ENCODE data around the gene TPPP3.
"Not testable (repeated sequence)": the region's sequence is repeated elsewhere in the genome, so short reads cannot be mapped to it uniquely, and the experiment has no call there.

Gene TPPP3

DNA sequence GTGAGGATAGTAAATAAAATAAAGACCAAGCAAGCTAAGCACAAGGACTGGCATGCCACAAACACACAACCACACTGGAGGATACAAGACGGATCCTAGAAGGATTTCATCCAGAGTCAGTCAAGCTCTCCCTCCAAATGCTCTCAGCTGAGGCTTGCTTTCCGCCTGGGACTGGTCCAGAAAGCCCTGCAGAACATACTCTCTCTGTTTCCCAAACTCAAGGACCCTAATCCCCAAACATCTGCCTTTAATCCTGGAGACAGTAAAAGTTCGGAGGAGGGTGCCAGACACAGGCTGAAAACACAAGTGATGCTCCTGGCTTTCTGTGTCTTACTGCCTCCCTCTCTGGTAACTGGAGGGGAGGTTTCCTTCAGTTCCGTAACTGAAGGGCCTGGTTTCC, 32.3 kb upstream of the TPPP3 start:
- no peak for DNase-seq

- no peak for DNase-seq
Measured at GRCh38 chr16:67425061-67425460, 31.8 kb upstream of the TPPP3 start.

DNA sequence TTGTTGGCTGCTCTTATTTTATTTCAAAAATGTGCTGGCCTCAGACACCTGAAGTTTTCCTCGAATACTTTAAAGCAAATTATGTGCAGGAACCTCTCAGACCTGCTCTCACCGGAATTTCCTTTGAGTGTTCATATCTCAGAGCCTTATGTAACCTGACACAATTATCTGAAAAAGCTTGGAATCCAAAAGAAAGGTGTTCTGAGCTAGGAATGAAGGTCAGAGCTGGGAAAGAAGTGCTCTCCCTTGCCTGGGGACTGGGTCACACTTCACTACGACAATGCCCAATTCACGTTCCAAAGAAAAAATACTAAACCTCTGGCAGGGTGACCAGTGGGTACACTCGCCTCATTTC, 30.9 kb upstream of the TPPP3 start:
- DNase-seq, result no peak

- DNase-seq, result no peak
Measured at GRCh38 chr16:67423611-67424260, 30.4 kb upstream of the TPPP3 start.

DNA sequence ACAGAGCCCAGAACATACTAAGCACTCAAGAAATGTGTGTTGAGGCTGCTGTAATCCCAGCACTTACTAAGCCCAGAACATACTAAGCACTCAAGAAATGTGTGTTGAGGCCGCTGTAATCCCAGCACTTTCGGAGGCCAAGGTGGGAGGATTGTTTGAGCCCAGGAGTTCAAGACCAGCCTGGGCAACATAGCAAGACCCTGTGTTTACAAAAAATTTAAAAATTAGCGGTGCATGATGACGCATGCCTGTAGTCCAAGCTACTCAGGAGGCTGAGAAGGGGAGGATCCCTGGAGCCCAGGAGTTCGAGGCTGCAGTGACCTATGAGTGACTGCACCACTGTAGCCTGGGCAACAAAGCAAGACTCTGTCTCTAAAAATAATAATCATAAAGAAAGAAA, 29.7 kb upstream of the TPPP3 start:
- DNase-seq, result no peak

DNA sequence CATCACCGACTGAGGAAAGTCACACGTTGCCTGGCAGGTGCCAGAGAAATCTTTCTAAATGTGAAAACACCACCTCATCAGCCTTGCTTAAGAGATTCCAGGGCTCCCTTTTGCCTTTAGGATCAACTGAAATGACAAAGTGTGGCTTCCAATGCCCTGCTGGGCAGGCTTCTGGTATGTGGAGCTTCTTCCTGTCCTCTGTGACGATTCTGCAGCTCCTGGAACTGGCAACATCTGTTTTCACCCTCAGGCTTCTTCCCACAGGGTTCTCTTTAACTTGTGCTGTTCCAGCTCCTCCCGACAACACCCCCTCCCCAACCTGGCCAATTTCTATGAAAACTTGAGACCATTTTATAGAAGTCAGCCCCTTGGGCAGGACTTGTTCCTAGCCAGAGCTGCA, 27.7 kb upstream of the TPPP3 start:
- no peak for DNase-seq

- DNase-seq, result no peak
Measured at GRCh38 chr16:67419931-67420330, 26.6 kb upstream of the TPPP3 start.

DNA sequence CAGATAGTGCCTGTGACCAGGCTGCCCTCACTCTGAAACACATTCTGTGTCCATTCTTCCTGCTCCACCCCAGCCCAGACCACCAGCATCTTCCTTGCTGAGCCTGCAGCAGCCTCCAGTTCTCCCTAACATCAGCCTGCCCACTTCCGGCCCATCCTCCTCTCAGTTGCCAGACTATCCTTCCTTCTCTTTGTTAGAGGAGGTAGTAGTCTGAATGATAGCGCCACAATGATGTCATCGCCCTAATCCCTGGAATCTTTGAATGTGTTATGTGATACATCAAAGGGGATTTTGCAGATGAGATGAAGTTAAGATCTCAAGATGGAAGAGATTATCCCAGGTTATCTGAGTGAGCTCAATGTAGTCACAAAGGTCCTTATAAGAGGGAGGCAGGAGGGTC, 26.2 kb upstream of the TPPP3 start:
- DNase-seq, result no peak

GRCh38 chr16:67417333-67418061, 24.2 kb upstream of the TPPP3 start:
- DNase-seq, result no peak

DNA sequence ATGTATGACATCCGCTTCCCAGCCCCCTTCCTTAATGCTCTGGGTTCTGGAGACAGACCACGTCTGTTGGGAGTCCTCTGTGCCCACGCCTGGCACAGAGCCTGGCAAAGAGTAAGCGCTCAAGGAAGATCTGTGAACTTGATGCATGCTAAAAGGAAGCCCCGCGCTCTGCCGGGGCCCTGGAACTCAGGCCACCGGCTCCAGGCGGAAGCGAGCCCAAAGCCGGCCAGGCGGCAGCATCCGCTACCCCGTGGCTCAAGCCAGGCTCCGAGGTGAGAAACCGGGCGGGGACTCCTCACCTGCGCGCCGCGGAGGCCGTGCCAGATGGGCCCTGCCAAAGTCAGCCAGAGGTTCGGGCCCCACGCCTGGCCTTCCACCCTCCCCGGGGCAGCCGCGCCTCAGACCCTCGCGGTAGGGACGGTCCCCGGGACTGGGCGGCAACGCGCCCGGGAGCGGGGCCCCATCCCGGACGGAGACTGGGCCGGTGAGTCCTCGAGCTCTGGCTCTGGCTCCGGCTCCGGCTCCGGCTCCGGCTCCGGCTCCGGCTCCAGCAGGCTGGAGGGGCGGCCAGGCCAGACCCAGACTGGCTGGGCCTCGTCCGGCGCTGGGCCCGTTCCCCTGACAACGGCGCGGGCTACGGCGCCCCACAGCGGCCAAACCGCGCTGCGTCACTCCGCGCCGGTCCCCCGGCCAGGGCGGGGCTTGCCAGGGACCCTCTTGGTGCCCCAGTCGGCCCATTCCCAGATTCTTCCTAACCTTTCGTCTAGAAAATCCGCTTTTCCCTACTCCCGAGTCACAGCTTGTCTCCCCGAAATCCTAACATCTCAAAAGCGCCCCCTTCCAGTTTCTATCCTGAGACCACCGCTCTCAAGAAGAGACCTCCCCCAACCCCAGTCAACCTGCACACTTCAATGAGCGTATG, 22.8 kb upstream of the TPPP3 start, which contains the start of gene ZDHHC1:
Gene ZDHHC1 (minus strand): TSS at position 606 of the 922 bp plus-strand sequence. CDS start 8,702 bp downstream, outside the sequence.
- peak; percentile 52 for DNase-seq

DNA sequence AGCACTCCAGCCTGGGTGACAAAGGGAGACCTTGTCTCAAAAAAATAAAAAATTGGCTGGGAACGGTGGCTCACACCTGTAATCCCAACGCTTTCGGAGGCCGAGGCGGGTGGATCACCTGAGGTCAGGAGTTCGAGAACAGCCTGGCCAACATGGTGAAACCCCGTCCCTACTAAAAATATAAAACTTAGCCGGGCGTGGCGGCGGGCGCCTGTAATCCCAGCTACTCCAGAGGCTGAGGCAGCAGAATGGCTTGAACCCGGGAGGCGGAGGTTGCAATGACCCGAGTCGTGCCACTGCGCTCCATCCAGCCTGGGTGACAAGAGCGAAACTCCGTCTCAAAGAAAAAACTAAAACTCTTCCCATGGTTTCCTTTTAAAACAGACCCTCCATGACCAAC, 22.1 kb upstream of the TPPP3 start:
- not testable (repeated sequence) for DNase-seq

- DNase-seq, result no peak
Measured at GRCh38 chr16:67413978-67414911, 20.9 kb upstream of the TPPP3 start.

DNA sequence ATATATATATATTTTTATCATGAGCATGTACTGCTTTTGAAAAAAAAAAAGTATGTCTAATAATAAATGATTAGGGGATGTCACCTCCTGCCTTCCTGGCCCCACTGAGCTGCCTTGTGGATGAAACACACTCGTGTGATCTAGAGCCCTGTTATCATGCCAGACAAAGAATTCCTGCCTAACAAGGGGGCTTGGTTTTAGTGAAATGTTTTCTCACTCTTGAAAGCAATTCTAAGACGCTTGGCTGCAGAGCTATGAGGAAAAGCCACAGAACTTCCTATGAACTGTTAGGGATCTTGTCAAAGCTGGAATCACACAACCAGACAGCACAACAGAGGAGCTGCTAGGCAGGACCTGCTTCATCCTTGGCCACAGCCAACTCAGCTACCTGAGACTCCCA, 19.0 kb upstream of the TPPP3 start:
- no peak for DNase-seq

- no peak for DNase-seq
Measured at GRCh38 chr16:67411339-67411738, 18.0 kb upstream of the TPPP3 start.

GRCh38 chr16:67409631-67410030, 16.3 kb upstream of the TPPP3 start:
- no peak for DNase-seq

- no peak for DNase-seq
Measured at GRCh38 chr16:67407788-67408452, 14.6 kb upstream of the TPPP3 start.

- DNase-seq, result no peak
Measured at GRCh38 chr16:67407176-67407787, 14.0 kb upstream of the TPPP3 start.

GRCh38 chr16:67406111-67406971, 13.0 kb upstream of the TPPP3 start:
- peak; percentile 84 for DNase-seq

DNA sequence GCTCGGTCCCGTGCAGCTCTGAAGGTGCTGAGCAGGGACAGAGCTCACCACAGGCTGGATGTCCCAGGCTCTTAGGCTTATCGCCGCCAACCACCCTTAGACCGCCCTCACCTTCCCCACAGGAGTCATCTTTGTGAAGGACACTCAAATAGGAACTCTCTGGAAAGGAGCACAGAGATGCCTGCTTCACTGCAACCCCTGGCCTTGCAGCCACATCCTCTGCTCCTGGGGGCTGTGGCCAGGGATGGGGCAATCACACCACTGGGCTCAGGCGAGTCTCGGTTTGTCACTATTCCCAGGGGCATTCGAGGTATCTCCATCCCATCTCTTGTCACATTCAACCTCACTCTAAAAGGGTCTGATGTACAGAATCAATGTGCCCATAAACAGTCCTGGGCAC, 12.0 kb upstream of the TPPP3 start:
- no peak for DNase-seq

DNA sequence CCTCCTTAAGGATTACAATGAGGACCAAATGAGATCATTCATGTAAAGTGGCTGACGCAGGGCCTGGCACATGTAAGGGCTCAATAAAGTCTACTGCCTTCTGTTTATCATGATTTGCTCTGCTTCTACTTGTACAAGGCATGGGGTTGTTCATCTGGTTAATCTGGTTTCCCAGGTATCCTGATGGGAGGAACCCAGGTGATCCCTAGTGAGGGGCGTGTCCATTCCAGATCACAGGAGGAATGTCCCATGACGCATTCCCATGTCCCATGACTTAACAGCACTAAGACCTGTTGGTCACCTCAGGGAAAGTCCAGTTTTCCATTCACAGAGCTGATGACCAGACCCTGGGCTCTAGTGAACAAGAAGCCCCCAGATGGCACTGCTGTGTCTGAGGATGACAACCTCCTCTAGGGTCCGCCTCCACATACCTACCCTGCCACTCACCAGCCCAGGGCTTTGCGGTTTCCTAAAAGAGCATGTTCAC, 11.5 kb upstream of the TPPP3 start:
- no peak for DNase-seq

All from HCEC 1CT (cell line).